ENCODE measurements around the gene GRXCR1.

Gene GRXCR1

DNA sequence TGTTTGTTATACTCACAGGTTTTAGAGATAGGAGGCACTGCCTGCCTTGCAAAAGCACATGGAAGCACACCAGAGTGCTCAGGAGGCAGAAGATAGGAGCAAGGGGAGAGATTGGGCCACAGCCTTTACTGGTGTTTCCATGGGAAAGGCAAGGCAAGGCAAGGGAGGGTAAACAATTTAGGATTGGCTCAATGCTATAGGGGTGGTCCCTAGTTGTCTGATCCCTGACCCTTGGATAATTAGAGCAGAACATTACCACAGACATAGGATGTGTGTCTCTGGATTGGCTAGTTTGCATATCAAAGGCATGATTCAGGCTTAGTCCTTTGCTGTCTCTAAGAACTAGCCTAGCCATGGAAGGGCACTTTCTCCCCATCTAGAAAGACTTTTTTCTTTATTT lies 36.1 kb downstream of the GRXCR1 start:
- DNase-seq (ENCODE audit: low read depth) = no peak

DNA sequence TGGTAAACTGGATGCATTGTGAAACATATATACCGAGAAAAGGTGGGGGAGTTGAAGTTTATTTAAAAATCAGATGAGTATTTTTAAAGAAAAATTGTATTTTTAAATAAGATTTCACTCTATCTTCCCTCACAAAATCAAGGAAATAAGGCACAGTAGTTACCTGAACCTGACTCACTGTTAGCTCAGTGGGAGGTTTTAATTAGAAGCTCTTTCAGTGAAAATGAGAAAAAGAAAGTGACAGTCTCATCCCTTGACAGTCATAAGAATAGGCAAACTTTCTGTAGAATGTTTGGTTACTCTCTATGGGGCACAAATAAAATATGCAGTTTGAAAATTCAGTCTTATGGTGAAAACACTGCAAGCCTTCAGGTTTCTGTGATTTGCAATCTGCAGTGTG lies 49.7 kb downstream of the GRXCR1 start:
- no peak for DNase-seq (ENCODE audit: low read depth)

DNA sequence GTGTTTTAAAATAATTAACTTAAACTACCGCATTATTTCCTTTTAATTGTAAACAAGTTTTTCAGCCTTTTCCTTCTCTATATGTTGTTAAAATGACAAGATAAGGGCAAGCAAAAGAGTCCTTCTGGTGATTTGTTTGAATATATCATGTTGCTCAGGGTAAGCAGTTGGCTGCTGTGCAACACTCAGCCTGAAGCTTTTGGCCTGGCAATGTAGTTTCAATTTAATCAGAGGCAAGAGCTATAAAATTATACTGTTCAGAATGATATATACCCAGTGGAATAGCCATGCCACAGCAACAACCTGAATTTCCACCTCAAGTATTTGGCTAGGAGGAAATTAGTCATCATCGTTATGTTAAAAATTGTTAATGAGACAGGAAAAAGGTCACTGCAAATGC lies 53.4 kb downstream of the GRXCR1 start:
- DNase-seq (ENCODE audit: low read depth) = no peak

DNA sequence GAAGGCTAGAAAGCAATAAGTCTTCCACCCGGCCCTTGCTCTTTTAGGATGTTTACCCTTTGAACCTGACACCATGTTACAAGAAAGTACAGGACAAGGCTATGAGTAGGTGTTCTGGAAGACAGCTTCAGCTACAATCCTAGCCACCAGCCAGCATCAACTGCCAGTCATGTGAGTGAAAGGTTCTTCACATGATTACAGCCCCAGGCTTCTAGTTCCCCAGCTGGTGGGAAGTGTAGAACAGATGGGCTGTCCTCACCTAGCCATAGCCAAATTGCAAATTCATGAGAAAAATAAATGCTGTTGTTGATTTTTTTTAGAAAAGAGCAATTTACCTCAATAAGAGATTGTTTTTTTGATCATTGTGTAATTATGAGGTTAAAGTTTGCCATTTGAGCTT lies 60.8 kb downstream of the GRXCR1 start:
- no peak for DNase-seq (ENCODE audit: low read depth)

DNA sequence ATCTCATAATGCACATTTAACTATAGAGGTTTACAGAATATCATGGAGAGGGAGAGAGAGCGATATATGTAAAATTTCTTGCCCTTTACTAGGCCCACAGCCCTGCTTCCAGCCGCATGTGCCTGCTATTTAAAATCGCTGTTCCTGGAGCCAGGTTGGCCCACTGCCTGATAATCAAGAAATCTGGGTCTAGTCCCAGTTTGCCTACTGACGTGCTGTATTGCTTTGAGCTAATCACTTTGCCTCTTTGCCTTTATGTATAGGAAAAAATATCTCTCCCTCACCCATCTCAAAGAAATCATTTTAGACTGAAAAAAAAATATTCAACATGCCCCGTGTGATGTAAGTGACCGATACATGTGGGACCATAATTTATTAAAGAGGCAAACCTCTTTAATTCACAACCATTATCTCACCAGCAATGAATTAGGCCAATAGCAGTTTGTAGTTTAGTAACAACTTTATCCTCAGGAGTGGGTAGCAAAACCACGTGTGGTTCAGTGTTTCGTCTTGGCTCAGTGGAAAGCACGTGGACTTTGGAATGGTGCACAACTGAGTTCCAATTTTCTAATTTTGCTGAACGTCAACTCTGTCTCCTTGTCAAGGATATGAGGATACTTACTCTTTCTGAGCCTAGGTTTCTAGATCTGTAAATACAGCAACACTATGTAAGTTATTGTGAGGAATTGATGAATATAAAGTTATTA lies 62.6 kb downstream of the GRXCR1 start:
- no peak for DNase-seq (ENCODE audit: low read depth)

DNA sequence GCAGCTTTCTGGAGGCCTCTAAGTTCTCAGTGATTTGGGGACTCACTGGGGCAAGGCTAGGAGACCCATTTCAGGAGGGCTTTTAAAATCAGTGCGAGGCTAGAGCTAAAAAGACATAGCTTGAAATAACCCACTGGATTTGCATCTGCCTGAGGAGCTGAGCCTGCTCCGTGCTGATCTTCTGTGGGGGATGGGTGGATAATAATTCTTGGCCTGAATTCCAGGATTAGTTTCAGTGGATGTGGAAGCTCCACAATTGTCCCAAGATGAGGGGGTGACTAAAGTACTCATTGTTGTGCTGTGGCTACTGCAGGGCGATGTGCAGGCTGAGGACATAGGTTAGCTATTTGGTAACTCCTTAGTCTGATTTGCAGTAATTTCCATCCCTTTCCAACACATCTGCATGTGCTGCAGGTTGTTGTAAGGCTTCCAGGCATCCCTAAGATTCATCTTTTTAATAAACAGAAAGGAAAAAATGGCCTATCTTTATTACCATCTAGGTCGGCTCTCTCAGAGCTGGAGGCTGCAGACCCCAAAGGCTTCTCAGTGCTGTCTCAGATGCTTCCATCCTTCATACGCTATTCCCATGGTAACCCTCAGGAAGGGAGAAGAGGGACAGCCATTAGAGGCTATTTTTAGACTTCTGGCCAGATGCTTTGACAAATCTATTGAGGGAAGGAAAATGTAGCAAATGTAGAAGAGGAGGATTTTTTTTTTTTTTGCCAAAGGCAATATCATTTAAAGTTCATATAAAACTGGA lies 63.4 kb downstream of the GRXCR1 start:
- DNase-seq (ENCODE audit: low read depth) = no peak

DNA sequence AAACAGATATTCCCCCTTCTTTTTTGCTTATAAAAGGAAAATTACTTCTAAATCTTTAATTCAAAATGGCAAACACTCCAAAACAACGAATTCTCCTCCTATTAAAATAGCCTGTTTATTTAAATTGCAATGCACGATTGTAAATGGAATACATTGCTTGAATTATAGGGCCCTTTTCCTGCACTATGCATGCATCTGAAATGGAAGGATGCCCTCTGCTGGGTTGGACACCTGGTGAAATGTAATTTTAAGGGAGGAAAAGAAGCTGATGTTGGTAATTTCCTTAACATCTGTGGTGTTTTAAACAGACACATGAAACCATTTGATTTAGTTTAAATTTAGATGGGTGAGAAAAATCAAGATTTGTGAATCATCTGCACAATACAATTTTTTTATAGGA lies 72.8 kb downstream of the GRXCR1 start:
- DNase-seq (ENCODE audit: low read depth) = no peak

DNA sequence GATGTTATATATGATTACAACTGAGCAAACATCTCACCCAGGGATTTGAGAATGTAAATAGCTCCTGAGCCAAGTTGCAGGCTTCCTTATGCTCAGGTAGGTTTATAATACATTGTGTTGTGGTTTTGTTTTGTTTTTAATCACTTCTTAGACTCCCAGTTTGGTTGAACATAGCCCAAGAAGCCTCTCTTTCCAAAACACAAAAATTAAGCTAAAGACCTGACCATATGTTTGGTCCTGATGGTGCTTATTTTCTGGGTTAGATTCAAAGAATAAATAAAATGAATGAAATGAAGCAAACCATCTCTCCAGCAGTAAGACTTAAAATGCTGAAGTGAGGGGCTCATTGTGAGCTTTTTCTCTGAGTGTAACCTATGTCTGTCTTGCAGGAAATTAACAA lies 93.5 kb downstream of the GRXCR1 start:
- DNase-seq (ENCODE audit: low read depth) = no peak

DNA sequence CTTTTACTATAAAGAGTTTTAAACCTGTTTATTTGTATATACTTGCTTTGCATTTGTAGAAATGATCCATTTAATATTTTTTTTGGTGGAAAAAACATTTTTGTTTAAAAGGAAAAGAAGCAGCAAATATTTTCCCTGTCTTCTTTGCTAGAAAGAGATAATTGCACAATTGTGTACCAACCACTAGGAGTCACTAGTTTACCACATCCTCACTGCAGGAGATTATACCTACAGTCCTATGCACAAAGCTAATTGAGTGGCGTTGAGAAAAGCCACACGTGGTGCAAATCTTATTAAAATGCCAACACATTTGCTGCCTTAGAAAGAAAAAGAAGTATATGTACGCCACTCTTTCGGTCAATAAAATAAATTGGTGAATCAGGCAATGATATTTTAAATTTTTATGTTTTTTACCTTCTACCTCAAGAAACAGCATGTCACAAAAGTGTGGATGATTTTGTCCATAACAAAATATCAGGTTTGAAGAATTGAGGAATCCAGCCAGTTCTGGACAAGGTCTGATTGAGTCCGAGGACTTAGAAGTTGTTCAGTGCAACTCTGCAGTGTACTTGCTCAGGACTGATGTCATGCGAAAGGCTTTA lies 102.9 kb downstream of the GRXCR1 start:
- no peak for DNase-seq (ENCODE audit: low read depth)

DNA sequence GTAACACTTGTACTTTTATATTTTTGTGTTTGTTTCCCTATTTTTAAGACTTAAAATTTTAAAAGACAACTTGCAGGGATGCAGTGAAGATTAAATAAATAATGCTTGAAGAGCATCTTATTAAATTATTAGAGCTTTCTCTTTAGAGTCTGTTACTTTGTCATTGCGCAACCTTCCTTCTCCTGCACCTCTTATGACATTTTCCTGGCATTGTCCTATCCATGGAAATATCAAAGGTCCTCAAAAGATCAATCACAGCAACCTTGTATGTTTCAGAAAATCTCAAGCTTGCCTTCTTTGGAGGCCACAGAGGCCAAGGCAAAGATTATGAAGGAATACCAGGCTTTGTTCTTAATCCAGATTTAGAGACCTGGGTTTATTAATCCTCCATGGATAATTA lies 116.3 kb downstream of the GRXCR1 start:
- no peak for DNase-seq (ENCODE audit: low read depth)

DNA sequence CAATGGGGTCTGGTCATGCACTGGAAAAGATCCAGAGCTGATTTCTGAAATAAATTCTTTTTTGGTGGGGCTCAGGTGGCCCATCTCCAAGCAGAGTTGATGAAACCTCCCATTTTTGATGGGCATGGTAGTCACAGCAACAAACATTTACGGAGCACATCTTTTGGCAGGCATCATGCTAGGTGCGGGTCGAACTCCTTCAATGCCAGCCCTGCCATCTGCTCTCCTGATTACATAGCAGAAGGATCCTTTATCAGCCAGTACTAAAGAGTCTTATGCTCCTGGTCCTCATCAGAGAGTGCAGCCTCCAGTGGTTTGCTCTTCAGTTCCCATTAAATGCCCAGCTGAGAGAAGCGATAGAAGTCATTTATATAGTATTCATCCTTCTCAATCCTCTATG lies 121.7 kb downstream of the GRXCR1 start:
- no peak for DNase-seq (ENCODE audit: low read depth)

DNA sequence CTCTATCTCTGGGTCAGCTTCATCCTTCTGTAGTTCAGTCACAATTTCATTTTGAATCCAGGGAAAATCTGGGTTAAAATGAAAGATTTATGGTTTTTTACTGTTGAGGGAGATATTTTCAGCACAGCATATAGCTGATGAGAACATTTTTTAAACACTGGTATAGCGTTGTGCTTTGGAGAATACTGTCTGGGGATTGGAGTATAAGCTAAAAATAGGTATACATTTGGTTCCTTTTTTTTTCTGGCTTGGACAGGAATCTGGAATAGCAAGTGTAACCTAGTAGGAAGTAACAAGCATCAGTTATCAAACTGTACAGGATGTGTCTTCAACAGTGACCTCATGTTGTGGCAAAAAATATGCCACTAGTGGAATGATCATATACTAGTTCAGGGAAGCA lies 149.1 kb downstream of the GRXCR1 start:
- no peak for DNase-seq (ENCODE audit: low read depth)

DNA sequence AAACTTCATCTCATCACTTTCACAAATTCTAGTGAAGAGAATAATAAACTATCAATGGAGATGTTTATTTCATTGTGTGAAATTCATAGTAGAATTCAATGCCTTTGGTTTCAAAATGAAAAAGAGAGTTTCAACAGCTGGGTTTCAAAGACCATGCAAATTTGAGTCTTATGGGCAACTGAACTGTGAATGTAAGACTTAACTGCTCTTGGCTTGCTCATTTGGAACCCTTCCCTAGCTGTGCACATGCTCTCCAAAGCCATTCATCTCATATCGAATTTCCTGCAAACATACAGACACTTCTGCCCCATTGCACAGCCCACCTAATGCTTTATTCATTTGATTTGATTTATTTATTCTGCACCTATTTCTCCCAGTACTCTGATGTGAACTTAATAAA lies 154.5 kb downstream of the GRXCR1 start:
- no peak for DNase-seq (ENCODE audit: low read depth)

DNA sequence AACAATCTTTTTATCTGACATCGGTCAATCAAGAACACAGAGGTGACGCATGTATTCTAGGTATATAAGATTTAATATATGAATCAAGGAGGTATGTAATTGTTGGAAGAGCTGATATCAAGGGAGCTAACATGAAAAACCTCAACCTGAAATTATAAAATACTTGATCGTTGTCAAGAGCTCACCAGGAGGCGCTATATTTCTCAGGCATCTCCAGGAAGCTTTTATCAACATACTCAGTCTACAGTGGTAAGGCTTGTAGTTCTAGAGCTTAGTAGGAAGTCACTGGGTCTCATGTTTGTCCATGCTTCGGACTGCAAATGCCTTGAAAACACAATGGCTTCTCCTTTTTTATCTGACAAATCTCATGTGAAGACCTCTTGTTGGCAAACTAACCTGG lies 156.1 kb downstream of the GRXCR1 start:
- no peak for DNase-seq (ENCODE audit: low read depth)

DNA sequence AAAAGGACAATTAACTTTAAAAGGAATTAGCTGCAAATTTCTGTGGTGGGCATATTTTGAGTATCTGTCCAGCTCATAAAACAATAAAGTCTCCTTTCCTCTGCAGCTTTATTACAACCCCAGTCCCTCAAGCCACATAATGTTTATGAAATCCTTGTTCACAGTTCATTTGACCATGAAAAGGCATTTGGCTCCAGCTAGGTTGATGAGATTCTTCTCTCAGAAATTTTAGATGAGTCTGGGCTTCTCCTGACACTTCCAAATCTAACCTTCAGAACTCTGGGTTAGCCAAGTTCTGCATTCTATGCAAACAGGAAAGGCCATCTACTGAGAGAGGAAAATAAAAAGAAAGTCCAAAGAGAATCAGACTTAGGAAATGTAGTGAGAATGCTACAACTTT lies 156.8 kb downstream of the GRXCR1 start:
- no peak for DNase-seq (ENCODE audit: low read depth)

DNA sequence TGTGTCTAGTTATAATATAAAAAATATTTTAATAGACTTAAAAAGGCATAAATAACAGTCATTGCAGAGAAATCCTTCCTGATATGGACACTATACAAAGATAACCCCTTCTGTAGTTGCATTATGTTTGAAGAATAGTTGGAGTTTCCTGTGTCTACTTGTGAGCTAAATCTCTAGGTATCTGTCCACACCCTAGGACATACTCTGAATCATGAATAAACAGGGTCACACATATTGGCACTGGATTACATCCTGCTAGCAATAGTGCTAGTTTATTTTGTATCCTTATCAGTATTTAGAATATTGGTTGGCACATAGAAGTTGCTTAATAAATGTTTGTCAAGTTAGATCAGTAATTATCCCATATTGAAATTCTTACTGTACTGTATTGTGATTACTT lies 173.9 kb downstream of the GRXCR1 start:
- DNase-seq (ENCODE audit: low read depth) = no peak

DNA sequence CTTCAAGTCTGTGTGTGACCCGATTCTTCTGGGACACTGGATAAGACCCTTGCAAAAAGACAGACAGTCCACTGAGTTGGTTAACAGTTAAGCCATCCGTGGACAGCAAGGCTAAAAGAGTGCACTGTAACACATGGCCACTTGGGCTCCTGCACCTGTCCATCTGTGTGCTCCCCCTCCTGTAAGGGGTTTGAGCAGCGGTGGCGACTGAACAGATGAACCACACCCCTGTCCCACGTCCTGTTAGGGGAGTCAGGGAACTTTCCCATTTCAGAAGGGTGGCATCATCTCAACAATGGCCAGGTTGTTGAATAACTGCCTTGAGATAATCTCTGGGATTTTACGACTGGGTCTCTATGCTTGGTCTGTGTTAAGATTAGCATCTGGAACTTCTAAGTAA lies 178.6 kb downstream of the GRXCR1 start:
- no peak for DNase-seq (ENCODE audit: low read depth)
